DMS114 treated with DMSO at 0.1 percent for 48 hours (cell line): ENCODE measurements around the gene GJA4.

Experiments used
- DNase-seq: peaks from one replicate; lab custom pipeline; 2025; ENCODE audit not compliant: unreplicated experiment; lab: John Stamatoyannopoulos, UW

Gene GJA4

DNA sequence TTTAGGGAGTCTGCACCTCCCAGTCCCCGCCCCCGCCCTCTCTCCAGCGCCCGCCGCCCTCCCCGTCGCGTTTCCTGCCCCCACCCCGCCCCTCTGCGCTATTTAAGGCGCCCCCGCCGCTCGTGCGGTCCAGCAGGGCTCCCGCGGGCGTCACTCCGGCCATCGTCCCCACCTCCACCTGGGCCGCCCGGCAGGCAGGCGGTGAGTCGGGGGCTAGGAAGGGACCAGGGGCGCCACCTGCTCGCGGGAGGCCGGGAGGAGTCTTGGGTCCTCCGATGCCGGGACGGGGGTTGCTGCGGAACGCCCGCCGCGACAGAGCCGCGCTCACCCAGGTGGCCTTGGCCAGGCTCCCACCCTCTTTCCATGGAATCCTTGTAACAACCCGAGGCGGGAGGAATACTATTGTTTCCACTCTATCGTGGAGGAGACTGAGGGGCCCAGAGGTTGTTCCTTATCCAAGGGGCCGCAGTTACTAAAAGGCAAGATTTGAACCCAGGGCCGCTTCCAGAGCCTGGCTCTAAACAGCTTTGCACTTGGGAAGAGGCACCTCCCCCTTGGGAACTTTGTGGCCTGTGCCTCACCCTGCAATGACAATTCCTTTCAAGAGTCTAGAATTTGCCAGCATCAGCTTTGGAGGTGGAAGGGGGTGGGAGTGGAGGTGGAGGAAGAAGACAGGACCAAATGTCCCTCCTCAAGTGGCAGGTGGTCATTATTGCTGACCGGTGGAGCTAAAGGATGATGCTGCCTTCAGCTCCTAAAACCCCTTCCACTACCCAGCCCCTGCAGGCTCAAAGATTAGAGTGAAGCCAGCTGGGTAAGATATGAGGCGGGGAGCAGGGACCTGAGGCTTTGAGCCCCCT is at the start of gene GJA4:
Gene GJA4 (plus strand): TSS at position 132 of the 860 bp plus-strand sequence. CDS start 1,215 bp downstream, outside the sequence.
- DNase-seq = no peak

DNA sequence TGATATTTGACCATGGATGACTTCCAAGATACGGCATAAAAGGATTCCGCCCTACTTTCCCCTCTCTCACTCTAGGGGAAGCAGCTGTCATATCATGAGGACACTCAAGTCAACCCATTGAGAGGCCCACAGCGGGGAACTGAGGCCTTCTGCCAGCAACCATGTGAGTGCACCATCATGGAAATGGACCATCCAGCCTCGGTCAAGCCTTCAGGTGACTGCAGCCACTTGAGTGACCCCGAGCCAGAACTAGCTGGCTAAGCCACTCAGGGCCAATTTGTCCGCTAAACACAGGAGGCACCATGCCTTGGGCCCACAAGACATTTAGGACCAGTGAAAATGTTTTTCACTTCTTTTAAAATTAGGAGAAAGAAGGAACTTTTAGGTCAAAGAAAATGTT is 49.0 kb upstream of the GJA4 start:
- no peak for DNase-seq

DNA sequence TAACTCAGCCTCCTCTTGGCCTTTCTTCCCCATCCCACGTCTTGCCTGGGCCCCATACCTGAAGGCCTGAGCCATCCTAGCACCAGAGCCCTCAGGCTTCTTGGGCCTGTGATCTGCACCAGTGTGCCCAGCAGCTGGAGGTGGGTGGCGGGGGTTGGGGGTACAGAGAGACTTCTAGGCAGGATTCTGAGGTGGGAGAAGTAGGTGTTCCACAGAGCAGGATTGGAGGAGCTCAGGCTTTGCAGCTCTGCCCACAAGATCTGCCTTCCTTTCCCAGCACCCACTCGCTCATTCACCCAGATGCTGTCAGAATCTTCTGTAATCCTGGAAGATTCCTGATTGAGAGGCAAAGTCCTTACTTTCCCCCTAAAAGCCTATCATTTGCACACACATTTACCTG is 47.9 kb upstream of the GJA4 start:
- no peak for DNase-seq

DNA sequence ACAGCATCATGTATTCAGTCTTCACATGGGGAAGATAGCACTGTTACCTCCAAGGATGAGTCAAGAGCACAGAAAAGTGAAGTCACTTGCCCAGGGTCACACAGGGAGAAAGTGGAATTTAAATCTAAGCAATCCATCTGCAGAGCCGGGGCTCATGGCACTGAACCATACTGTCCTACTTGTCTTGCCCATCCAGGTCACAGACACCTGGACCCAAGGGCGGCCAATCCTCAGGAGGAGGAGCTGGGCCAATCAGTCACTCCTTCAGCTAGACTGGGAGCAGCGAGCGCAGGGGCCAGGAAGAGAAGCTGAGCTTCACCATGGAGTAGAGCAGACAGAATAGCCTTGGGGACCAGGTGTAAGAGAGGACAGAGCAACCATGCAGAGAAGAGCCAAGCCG is 47.1 kb upstream of the GJA4 start:
- DNase-seq = no peak

DNA sequence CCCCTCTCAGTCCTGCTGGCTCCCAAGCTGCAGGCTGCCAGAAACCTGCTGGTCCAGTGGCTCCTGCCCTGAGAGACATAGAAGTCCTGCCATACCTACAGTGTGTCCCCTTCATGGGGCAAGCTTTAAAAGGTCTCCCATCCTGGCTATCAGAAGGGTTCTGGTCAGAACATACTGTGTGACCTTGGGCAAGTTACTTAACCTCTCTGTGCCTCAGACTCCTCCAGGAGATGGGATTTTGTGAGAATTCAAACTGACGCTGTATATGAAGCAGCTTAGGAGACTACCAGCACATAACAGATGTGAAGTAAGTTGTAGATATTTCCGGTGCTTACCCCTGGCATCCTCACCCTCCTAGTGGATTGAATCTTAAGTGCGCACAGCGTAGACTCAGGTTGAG is 46.7 kb upstream of the GJA4 start:
- no peak for DNase-seq

DNA sequence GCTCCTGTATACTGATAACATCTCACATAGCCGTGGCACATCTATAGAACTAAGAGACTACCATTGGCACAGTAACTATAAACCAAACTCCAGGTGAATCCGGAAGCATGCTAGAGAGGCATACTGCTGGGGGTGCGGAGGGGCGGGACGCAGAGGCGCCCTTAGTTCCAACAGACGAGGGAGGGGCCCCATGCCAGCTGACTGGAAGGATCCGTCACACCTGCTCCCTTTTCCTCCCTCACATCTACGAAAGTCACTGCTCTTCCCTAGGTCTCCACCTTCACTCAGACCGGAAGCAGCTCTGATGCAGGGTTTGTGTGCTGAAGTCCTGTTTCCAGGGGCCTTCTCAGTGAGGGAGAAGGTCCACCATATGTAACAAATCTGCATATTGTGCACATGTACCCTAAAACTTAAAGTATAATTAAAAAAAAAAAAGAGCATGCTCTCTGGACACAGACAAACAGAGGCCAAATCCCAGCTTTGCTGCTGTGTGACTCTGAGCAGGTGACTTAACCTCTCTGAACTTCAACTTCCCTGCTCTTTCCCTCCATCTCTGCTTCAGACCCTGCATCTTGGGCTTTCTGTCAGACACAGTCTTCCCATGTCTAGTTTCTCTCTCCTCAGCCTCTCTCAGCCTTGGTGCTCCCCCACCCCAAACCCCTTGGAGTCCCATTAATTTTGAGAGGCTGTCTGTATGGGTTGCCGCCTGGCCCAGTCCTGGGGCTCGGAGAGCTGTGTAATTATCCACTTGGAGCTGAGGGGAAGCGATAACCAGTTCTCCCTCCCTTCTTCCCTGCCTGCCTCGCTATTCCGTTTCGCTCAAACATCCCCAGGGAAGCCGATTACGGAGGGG is 45.8 kb upstream of the GJA4 start:
- DNase-seq = no peak

DNA sequence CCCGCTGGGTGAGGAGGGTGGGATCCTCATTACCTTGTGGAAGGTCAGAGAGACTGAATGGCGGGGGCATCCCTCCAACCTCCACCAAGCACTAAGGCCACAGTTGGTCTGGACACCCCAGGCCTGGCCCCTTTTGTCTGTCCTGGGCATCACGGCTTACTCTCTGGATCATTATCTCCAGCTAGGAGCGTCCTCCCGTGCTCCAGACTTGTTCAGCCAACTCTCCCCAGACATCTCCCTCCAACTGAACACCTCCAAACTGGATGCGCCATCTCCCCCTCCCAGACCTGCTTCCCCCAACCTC is 45.2 kb upstream of the GJA4 start:
- DNase-seq = no peak

DNA sequence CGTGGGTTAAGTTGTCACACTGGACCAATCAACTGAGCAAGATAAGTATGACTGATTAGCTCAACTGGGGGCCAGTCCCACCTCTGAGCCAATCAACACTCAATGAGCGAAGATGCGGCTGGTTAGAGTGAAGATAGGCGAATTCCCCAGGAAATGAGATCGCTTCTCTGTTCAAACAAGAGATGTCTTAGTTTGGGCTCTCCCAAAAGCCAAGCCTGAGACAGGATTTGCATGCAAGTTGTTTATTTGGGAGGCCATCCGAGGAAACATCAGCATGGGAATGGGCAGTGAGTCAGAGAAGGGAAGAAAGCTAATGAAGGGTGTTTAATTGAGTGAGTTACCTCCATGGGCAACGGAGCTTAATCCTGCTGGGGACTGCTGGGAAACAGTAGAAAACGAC is 42.8 kb upstream of the GJA4 start:
- DNase-seq = no peak

DNA sequence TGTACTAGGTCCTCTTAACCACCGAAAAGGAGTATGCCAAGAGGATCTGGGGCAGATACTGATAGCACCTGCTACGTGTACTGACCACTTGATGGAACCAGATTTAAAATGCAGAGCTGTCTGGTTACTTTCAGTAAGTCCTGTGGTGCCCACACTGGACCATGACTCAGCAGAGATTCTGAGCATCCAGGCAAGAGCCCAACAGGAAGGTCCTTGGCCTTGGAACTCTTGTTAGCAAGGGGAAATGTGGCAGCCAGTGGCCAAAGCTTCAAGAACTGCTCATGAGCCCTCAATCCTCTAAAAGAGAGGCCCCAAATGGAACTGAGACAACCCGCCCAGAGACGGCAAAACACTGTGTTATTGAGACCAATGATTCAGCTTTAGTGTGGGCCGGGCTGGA is 42.2 kb upstream of the GJA4 start:
- no peak for DNase-seq

DNA sequence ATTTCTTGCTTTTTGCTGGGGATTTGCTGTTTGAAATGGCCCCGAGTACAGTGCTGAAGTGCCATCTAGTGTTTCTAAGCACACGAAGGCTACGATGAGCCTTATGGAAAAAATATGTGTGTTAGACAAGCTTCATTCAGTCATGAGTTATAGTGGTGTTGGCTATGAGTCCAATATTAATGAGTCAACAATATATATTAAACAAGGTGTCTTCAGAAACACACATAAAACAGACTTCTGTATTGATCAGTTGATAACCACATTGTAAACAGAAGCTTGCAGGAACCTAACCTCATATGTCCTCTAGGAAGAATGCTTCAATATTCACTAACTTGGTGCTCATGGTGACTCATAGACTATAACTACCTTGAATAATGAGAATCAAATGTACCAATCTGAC is 39.6 kb upstream of the GJA4 start:
- no peak for DNase-seq

DNA sequence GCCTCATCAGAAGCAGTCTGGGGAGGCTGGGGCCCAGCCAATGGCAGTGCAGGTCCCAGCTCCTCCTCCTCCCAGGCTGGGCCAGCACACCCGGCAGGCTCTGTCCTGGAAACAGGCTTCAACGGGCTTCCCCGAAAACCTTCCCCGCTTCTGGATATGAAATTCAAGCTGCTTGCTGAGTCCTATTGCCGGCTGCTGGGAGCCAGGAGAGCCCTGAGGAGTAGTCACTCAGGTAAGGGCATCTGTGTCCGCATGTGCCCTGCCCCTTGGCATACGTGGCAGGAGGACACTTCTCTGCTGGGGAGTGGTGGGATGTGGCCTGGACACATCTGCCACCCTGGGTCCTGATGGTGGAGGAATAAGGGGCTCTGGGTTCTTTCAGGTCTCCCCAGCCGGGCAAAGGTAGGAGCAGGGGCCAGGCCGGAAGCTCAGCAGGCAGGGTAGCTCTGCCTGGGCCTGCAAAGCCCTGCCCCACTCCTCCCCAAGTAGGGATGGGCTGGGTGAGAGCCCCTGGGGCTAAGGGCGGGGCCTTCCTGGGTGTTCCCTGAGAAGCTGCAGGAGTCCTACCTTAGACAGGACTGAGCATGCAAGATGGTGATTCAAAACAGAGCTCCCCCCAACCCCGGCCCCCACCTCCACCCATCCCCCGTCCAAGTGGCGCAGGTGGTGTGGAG is 37.7 kb upstream of the GJA4 start, which contains the start of gene GJB5:
Gene GJB5 (plus strand): TSS at position 84 of the 674 bp plus-strand sequence. CDS start 2,284 bp downstream, outside the sequence.
- no peak for DNase-seq

DNA sequence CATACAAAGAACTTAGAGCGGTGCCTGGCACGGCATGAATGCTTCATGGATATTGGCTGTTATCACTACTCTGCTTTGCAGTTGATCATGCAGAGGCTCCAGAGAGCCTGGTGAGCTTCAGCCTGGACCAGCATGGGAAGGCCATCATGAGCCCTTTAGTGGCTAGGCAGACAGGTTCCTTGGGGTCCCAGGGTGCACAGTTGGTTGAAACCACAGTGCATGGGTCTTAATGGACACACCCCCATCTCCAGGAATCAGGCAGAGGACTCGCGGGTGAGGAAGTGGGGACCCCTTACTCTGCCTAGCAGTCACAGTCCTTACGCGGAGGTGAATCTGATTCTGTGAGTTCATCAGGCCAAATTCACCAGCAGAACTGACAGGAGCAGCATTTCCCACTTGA is 36.8 kb upstream of the GJA4 start:
- DNase-seq = no peak

DNA sequence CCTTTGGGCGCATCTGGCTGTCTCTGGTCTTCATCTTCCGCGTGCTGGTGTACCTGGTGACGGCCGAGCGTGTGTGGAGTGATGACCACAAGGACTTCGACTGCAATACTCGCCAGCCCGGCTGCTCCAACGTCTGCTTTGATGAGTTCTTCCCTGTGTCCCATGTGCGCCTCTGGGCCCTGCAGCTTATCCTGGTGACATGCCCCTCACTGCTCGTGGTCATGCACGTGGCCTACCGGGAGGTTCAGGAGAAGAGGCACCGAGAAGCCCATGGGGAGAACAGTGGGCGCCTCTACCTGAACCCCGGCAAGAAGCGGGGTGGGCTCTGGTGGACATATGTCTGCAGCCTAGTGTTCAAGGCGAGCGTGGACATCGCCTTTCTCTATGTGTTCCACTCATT is 35.4 kb upstream of the GJA4 start:
- DNase-seq = no peak

DNA sequence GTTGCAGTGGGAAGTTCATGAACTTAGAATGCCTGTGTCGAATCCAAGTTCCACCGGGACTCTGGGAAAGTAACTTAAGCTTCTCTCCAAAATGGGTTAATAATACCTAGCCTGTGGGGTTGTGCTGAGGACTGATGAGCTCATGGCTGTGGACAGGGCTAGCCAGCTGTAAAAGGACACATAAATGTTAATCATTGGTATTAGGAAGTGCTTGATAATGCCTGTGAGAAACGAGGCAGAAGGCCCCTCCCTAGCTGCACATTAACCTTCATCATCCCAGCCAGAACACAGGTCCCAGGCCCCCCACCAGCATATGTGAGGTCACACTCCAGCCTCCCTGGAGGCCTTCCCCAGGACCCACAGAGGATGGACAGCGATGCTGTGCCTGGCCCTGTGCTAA is 34.0 kb upstream of the GJA4 start:
- no peak for DNase-seq

DNA sequence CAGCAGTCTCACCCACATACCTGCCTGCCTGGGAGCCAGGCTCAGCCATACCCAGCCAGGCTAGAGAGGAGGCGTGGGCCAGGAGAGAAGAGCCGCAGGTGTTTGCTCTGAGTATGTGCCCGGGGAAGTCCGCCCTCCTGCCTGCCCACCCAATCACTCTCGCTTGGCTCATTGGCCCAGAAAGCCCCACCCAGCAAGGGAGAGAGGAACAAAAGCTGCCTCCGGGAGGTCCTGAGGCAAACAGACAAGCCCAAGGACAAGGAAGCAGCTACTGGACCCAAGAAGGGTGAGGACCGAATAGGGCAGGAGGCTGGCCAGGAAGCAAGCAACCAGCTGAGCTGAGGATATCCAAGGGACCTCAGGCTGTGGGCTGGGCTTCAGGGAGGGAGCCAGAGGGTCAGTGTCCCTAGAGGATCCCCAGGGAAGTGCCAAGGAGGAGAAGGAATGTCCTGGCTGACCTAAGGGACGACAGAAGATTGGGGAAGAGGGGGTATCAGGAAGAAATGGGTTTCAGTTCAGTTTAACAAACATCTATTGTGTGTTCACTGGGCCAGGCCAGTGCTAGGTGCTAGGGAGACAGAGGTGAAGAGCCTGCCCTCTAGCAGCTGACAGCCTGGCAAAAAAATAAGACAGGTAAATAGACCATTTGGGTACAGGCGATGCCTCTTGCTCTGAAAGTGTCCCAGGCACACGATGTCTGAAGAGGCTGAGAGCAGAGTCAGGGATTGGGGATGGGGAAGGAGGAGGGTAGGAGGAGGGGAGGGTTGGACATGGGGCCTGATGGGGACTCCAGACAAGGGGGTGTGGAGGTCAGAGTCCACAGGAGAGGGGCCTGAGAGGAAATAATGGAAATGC is 33.1 kb upstream of the GJA4 start, which contains the start of gene GJB4:
Gene GJB4 (plus strand): TSS at position 238 of the 855 bp plus-strand sequence. CDS start 1,515 bp downstream, outside the sequence.
- DNase-seq = no peak

DNA sequence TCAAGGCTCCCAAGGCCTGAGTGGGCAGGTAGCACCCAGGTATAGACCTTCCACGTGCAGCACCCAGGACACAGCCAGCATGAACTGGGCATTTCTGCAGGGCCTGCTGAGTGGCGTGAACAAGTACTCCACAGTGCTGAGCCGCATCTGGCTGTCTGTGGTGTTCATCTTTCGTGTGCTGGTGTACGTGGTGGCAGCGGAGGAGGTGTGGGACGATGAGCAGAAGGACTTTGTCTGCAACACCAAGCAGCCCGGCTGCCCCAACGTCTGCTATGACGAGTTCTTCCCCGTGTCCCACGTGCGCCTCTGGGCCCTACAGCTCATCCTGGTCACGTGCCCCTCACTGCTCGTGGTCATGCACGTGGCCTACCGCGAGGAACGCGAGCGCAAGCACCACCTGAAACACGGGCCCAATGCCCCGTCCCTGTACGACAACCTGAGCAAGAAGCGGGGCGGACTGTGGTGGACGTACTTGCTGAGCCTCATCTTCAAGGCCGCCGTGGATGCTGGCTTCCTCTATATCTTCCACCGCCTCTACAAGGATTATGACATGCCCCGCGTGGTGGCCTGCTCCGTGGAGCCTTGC is 31.5 kb upstream of the GJA4 start:
- no peak for DNase-seq

DNA sequence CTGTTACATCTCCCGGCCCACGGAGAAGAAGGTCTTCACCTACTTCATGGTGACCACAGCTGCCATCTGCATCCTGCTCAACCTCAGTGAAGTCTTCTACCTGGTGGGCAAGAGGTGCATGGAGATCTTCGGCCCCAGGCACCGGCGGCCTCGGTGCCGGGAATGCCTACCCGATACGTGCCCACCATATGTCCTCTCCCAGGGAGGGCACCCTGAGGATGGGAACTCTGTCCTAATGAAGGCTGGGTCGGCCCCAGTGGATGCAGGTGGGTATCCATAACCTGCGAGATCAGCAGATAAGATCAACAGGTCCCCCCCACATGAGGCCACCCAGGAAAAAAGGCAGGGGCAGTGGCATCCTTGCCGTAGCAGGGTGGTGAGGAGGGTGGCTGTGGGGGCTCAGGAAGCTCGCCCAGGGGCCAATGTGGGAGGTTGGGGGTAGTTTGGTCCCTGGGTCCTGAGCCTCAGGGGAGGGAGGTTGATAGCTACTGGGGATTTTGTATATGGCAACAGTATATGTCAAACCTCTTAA is 31.0 kb upstream of the GJA4 start:
- no peak for DNase-seq

DNA sequence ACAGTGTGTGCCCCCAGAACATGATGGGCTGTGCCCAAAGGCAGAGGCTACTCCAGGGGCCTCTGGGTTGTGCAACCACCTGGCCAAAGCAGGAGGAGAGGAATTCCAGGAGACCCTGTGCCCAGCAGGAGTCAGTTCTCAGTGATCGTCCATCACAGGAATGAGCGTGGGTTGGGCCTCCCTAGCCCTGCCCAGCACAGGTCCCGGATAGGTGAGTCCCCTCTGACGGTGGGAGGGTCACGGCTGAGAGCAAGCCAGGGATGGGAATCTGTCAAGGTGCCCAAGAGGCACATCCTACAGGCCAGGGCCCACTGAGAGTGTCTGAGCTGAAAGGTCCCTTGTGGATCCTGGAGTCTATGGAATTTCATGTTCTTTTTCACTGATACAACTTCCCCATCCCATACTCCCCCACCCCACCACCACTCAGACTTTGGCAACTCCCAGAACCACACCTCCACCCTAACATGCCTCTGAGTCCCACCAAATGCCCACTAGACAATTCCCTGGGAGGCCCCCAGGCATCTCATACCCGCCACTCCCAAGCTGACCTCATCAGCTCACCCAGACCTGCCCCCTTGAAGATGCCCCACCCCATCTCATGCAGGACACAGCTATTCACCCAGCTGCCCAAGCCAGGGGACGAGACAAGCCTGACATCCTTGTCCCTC is 30.2 kb upstream of the GJA4 start:
- no peak for DNase-seq

DNA sequence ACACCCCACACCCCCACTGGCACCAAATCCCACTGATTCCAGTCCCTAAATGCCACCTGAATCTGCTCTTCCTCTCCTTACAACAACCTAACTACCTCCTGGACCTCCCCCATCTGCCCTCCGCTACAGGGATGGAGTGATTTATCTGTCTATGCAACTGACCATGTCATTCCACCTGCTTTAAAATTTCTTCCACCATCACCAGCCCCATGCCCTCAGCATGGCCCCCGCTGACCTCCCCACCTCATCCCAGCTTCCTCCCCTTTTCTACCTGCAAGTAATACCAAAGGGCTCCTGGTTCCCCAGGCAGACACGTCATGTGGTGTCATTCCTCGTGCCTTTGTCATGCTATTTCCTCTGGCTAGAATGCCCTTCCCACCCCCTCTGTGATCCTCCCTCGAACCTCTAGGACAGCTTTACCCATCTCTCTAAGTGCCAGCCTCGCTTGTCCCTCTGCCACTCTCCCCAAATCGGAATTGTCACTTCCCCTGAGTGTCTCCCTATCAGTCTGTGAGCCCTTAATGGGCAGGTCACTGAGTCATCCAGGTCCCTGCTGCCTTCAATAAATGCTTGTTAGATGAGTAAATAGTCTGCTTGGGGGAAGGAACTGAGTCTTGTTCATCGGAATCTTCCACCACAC is 29.5 kb upstream of the GJA4 start:
- DNase-seq = no peak
